ENCODE data around the gene ZNF736. TPM values are rescaled to one million over a fixed set of nuclear protein-coding genes. Genes with fewer than 3 reads are reported as not detected.
"Not testable (repeated sequence)": the region's sequence is repeated elsewhere in the genome, so short reads cannot be mapped to it uniquely, and the experiment has no call there.

The ZNF736 gene
- total RNA-seq, 2 donors from 2014 or later, result 7.9 to 15.2 TPM

- no peak overlapping the region for H3K27ac ChIP-seq
- H3K9ac ChIP-seq (ENCODE audit: low read depth in 2 of 2, low read length in 2 of 2), result peak overlapping the region; percentile 68 to 89
- peaks cover 8% of the 10 kb centered on the region for H3K4me1 ChIP-seq
- TF ChIP-seq, protein P1, sequence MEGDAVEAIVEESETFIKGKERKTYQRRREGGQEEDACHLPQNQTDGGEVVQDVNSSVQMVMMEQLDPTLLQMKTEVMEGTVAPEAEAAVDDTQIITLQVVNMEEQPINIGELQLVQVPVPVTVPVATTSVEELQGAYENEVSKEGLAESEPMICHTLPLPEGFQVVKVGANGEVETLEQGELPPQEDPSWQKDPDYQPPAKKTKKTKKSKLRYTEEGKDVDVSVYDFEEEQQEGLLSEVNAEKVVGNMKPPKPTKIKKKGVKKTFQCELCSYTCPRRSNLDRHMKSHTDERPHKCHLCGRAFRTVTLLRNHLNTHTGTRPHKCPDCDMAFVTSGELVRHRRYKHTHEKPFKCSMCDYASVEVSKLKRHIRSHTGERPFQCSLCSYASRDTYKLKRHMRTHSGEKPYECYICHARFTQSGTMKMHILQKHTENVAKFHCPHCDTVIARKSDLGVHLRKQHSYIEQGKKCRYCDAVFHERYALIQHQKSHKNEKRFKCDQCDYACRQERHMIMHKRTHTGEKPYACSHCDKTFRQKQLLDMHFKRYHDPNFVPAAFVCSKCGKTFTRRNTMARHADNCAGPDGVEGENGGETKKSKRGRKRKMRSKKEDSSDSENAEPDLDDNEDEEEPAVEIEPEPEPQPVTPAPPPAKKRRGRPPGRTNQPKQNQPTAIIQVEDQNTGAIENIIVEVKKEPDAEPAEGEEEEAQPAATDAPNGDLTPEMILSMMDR (IDR thresholded peaks at IDR 0.05), result no peak
- DNase-seq, result no peak
- peak overlapping the region; percentile 91 for H3K4me3 ChIP-seq
- no peaks in the 10 kb centered on the region for H3K36me3 ChIP-seq
- no peaks in the 10 kb centered on the region for H3K9me3 ChIP-seq
- intact Hi-C loops (cut with DNase I), result loop anchor here (10.0 kb wide), 1 partner anchor 250 kb away; the partner anchor contains the start of gene ZNF680
- H3K27me3 ChIP-seq, result no peaks in the 10 kb centered on the region
Observed at GRCh38 chr7:64314566-64314965, 805 bp downstream of the ZNF736 start.

- intact Hi-C loops (cut with DNase I), result loop anchor here (10.0 kb wide), 1 partner anchor 249 kb away; the partner anchor contains the start of gene ZNF680
Observed at GRCh38 chr7:64316031-64316742, 2.4 kb downstream of the ZNF736 start.

DNA sequence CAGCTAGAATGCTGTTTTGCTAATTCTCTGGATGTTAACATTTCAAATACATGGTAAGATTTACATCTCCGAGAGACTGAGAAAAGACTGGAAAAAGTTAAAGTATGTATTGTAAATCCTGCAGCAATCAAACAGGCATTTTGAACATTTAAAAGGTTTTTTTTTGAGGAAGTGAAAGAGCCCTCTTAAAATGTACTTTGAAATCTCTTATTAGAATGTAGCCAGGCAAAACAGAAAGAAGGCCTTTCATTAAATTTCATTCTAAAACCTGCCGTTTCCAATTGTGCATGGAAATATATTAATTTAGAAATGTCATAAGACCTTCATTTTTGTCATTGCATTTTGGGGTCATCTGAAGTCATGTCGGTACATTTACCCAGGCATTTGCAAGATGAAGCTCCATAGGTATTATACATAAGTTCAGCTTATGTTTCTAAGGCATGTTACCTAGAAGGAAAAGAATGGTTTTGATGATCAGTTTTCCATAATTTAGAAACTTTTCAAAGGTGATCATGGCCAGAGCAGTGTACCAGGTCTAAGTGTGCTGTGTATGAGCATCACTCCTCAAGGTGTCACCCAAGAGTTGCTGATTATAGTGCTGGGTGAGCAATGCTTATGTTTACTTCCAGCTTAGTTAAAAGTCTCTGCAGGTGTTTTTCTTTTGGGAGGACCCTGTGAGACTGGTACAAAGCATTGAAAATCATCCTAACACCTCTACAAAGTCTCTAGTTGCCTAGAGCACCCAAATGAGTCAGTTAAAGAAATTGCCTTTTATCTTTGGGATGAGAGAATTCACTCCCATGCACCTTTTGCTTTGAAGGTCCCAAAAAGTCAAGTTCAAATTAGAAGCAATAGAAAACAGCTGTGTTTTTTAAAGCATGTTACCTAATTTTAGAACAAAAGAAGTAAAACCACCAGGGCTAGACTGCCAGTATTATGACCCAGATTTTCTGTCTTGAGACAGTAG lies 7.1 kb downstream of the ZNF736 start:
- DNase-seq, result no peak
- Histone ChIP-seq H3K4me1 (no peaks in the 10 kb centered on the region), H3K4me3 (no peak overlapping the region), H3K9me3 (no peaks in the 10 kb centered on the region), H3K27ac (no peak overlapping the region), H3K36me3 (no peaks in the 10 kb centered on the region), H3K9ac (ENCODE audit: low read depth in 2 of 2, low read length in 2 of 2) (no peak overlapping the region), H3K27me3 (no peaks in the 10 kb centered on the region)
- intact Hi-C loops (cut with DNase I), result no loop called here
- TF ChIP-seq, protein P1 (IDR thresholded peaks at IDR 0.05), result no peak

More at GRCh38 chr7:64316031-64316742, 2.4 kb downstream of the ZNF736 start:
- H3K27me3 ChIP-seq; H3K9me3 ChIP-seq; DNase-seq; H3K36me3 ChIP-seq; H3K4me3 ChIP-seq; H3K9ac ChIP-seq (ENCODE audit: low read depth in 2 of 2, low read length in 2 of 2); H3K27ac ChIP-seq; H3K4me1 ChIP-seq: not testable (repeated sequence)

DNA sequence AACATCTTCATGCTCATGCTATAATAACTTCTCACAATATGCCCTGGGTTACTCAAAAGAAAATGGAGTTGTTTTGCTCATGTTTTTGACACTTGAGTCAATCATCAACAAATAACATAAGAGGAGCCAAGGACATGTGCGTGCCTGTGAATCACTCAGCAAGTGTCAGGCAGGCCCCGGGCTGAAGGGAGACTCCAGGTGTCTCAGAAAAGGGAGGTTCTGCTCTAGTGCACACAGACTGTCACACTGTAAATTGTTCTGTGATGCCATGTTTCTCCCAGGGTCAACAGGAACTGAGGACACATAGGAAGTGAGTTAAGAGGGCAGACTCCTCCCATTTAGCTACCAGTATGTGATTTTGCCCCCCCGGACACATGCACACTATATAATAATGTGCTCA lies 10.4 kb downstream of the ZNF736 start:
- H3K4me3 ChIP-seq; H3K9me3 ChIP-seq; H3K9ac ChIP-seq (ENCODE audit: low read depth in 2 of 2, low read length in 2 of 2); DNase-seq; H3K27ac ChIP-seq; intact Hi-C loops (cut with DNase I); H3K27me3 ChIP-seq; H3K36me3 ChIP-seq; H3K4me1 ChIP-seq: not testable (repeated sequence)

DNA sequence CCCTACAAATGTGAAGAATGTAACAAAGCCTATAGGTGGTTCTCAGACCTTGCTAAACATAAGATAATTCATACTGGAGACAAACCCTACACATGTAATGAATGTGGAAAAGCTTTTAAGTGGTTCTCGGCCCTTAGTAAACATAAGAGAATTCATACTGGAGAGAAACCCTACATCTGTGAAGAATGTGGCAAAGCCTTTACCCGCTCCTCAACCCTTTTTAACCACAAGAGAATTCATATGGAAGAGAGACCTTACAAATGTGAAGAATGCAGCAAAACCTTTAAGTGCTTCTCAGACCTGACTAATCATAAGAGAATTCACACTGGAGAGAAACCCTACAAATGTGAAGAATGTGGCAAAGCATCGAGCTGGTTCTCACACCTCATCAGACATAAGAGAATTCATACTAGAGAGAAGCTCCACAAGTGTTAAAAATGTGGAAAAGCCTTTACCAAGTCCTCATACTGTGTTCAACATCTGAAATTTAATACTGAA lies 35.0 kb downstream of the ZNF736 start:
- DNase-seq; H3K27me3 ChIP-seq; H3K4me3 ChIP-seq; H3K36me3 ChIP-seq; H3K4me1 ChIP-seq; H3K9ac ChIP-seq (ENCODE audit: low read depth in 2 of 2, low read length in 2 of 2); H3K27ac ChIP-seq; intact Hi-C loops (cut with DNase I): not testable (repeated sequence)
- H3K9me3 ChIP-seq, result peaks cover 14% of the 10 kb centered on the region

DNA sequence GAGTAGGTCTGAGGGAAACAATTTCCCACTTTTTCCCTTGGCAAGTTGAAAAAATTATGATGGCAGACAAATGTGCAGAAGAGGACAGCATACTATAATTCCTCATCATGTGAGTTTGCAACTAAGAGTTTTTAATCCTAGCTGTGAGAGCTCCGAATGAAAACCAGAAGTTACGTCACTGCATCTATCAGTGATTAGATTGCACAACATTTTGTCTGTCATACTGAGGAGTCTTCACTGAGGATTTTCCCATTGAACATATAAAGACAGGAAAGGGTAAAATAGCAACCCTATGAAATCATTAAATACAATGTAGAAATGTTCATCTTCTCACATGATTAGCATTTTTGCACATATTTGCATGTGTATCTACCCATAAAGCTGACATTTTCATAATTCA lies 45.8 kb downstream of the ZNF736 start:
- Histone ChIP-seq H3K27me3 (no peaks in the 10 kb centered on the region), H3K4me1 (no peaks in the 10 kb centered on the region), H3K9me3 (no peaks in the 10 kb centered on the region), H3K4me3 (no peak overlapping the region), H3K9ac (ENCODE audit: low read depth in 2 of 2, low read length in 2 of 2) (no peak overlapping the region), H3K27ac (no peak overlapping the region), H3K36me3 (no peaks in the 10 kb centered on the region)
- TF ChIP-seq, protein P1 (IDR thresholded peaks at IDR 0.05), result no peak
- DNase-seq, result no peak
- intact Hi-C loops (cut with DNase I), result no loop called here

Measured in colonic mucosa (tissue), 4 donors.